HepG2 (cell line): ENCODE measurements around the gene SPATC1L. TPM values are rescaled to one million over a fixed set of nuclear protein-coding genes. Genes with fewer than 3 reads are reported as not detected.

Experiments used
- FLYWCH1 ChIP-seq: sonication (generic); formaldehyde crosslinking; IDR thresholded peaks from 2 replicates; pipeline ENCODE4 v1.8.1; 2023; ENCODE audit warnings: mild to moderate bottlenecking, missing genetic modification reagents
- HNRNPL ChIP-seq: fragments of 200-400 bp; formaldehyde crosslinking; IDR thresholded peaks from 2 replicates; pipeline ENCODE4 v1.6.1; 2017; ENCODE audit warnings: mild to moderate bottlenecking, low read depth, low read length
- MXD1 ChIP-seq: sonication (generic); formaldehyde crosslinking; IDR thresholded peaks from 2 replicates; pipeline ENCODE4 v1.4.0; 2020; ENCODE audit warnings: mild to moderate bottlenecking, missing genetic modification reagents
- NR2F6 ChIP-seq, 2 experiments: IDR thresholded peaks; 2 replicates each; pipeline ENCODE4 v1.6.1; 2016; ENCODE audit warnings: antibody characterized with exemption in 1 of 2, mild to moderate bottlenecking in 1 of 2
- PAF1 ChIP-seq: IDR thresholded peaks from 2 replicates; pipeline ENCODE4 v1.6.1; 2016; ENCODE audit warnings: missing genetic modification reagents, missing compliant biosample characterization
- RXRB ChIP-seq: IDR thresholded peaks from 2 replicates; pipeline ENCODE4 v1.6.1; 2016; ENCODE audit warnings: borderline replicate concordance, missing genetic modification reagents, missing compliant biosample characterization
- SMAD3 ChIP-seq: sonication (generic); formaldehyde crosslinking; IDR thresholded peaks from 2 replicates; pipeline ENCODE4 v1.4.0; 2020; ENCODE audit warnings: missing genetic modification reagents
- ZFP90 ChIP-seq: sonication (generic); formaldehyde crosslinking; IDR thresholded peaks from 2 replicates; pipeline ENCODE4 v1.8.0; 2022; ENCODE audit warnings: missing genetic modification reagents, mild to moderate bottlenecking, inconsistent platforms, borderline replicate concordance
- ZFX ChIP-seq: sonication (generic); formaldehyde crosslinking; IDR thresholded peaks from 2 replicates; pipeline ENCODE4 v1.4.0; 2020; ENCODE audit warnings: mild to moderate bottlenecking, low read depth, missing genetic modification reagents, moderate library complexity
- ZNF180 ChIP-seq: sonication (generic); formaldehyde crosslinking; IDR thresholded peaks from 2 replicates; pipeline ENCODE4 v1.4.0; 2020; ENCODE audit warnings: low read depth, missing genetic modification reagents, borderline replicate concordance
- ZNF33B ChIP-seq: sonication (generic); formaldehyde crosslinking; IDR thresholded peaks from 2 replicates; pipeline ENCODE4 v1.5.1; 2020; ENCODE audit warnings: mild to moderate bottlenecking, missing genetic modification reagents
- ZNF451 ChIP-seq: sonication (generic); formaldehyde crosslinking; IDR thresholded peaks from 2 replicates; pipeline ENCODE4 v1.5.0; 2020; ENCODE audit warnings: mild to moderate bottlenecking, missing genetic modification reagents
- ZNF605 ChIP-seq: sonication (generic); formaldehyde crosslinking; IDR thresholded peaks from 2 replicates; pipeline ENCODE4 v1.8.0; 2022; ENCODE audit warnings: mild to moderate bottlenecking, missing genetic modification reagents
- ZNF614 ChIP-seq: IDR thresholded peaks from 2 replicates; pipeline ENCODE4 v1.6.1; 2018; ENCODE audit warnings: missing biosample characterization, missing genetic modification reagents, inconsistent platforms, borderline replicate concordance
- ZNF703 ChIP-seq: sonication (generic); formaldehyde crosslinking; IDR thresholded peaks from 2 replicates; pipeline ENCODE4 v1.5.1; 2020; ENCODE audit warnings: missing genetic modification reagents, mild to moderate bottlenecking, moderate library complexity, borderline replicate concordance
- ZSCAN5A ChIP-seq: sonication (generic); formaldehyde crosslinking; IDR thresholded peaks from 2 replicates; pipeline ENCODE4 v1.8.0; 2022; ENCODE audit warnings: mild to moderate bottlenecking, missing genetic modification reagents, borderline replicate concordance
- polyA plus RNA-seq, 8 experiments: library from polyadenylated mRNA; depleted of rRNA in 3 of 8; stranded (reverse) in 7 of 8; unstranded in 1 of 8; fragments of >200 nt; fragmentation: Illumina TruSeq in 4 of 8; extraction: Trizol in 4 of 8; gene quantifications; 2 replicates each; pipeline versions ENCODE4 v1.2.1 to v1.2.3, GENCODE V29; 2011 to 2016; ENCODE audit warnings: low read depth in 4 of 8, missing spikeins in 1 of 8, mixed read lengths in 1 of 8; ENCODE audit not compliant: insufficient read depth in 1 of 8
- total RNA-seq, 5 experiments: library from RNA; depleted of rRNA; stranded (reverse); fragments of >200 nt; fragmentation: Illumina TruSeq; extraction: Trizol; gene quantifications; 2 replicates each; pipeline ENCODE4 v1.2.3, GENCODE V29; 2016; ENCODE audit warnings: low read depth in 1 of 5
- TF ChIP-seq, protein P1 (sequence below): sonication (generic); formaldehyde crosslinking; IDR thresholded peaks from 2 replicates; pipeline ENCODE4 v1.8.1; 2023; ENCODE audit warnings: missing genetic modification reagents, inconsistent platforms, borderline replicate concordance
- TF ChIP-seq, protein P2 (sequence below): sonication (generic); formaldehyde crosslinking; IDR thresholded peaks from 2 replicates; pipeline ENCODE4 v1.8.0; 2022; ENCODE audit warnings: mild to moderate bottlenecking, missing genetic modification reagents; ENCODE audit not compliant: insufficient replicate concordance
- TF ChIP-seq, protein P3 (sequence below): sonication (generic); formaldehyde crosslinking; IDR thresholded peaks from 2 replicates; pipeline ENCODE4 v1.8.1; 2023; ENCODE audit warnings: mild to moderate bottlenecking, inconsistent platforms, moderate library complexity, missing genetic modification reagents, borderline replicate concordance
- TF ChIP-seq, protein P4 (sequence below): IDR thresholded peaks from 2 replicates; pipeline ENCODE4 v1.6.1; 2018; ENCODE audit warnings: missing genetic modification reagents

The SPATC1L gene
- total and polyA plus RNA-seq, 2 of the 13 experiments (the other 11 are each of a cell fraction or from before 2014, with no cell fraction given): 1.4 to 3.3 TPM

DNA sequence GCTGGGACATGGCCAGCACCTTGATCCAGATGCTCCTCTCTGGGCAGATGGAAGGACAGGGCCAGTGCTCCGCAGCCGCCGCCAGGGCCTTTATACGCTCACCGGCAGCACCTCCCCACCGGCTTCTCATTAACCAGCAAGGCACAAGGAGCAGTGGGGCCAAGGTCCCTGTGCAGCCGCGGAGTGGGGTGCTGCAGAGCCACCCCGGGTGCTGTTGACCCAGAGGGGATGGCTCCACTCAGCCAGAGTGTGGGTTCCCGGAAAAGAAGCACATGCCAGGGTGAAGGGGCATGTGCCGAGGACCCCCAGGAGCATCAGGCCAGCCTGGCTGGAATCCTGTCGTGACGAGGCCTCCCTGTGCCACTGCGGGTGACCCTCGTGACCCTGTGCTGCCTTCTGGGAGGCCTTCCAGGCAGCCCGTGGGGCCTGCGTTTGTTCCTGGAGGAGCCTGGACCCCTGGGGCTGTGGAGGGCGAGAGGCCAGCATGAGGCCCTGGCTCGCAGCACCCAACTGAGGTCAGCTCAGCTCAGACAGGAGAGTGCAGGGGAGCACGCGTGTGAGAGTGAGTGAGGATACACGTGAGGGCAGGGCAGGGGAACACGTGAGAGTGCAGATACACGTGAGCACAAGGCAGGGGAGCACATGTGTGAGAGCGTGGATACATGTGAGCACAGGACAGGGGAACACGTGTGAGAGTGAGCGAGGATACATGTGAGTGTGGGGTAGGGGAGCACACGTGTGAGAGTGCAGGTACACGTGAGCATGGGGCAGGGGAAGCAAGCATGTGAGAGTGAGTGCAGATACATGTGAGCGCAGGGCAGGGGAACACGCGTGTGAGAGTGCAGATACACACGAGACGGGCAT lies 28.5 kb downstream of the SPATC1L start, which contains the start of gene FTCD (continued):
- TF ChIP-seq, protein P1, sequence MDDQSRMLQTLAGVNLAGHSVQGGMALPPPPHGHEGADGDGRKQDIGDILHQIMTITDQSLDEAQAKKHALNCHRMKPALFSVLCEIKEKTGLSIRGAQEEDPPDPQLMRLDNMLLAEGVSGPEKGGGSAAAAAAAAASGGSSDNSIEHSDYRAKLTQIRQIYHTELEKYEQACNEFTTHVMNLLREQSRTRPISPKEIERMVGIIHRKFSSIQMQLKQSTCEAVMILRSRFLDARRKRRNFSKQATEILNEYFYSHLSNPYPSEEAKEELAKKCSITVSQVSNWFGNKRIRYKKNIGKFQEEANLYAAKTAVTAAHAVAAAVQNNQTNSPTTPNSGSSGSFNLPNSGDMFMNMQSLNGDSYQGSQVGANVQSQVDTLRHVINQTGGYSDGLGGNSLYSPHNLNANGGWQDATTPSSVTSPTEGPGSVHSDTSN (CRISPR knock-in tag): no peak
- TF ChIP-seq ZFX (CRISPR knock-in tag) (peak; percentile 91), HNRNPL (0 out of 2 replicates have a peak, but pooled peaks have one; percentile 51), ZNF614 (CRISPR knock-in tag) (peak; percentile 40; the same call in 1 of the 2 replicates), NR2F6 (IDR thresholded peaks at IDR 0.05) (peak; percentile 94), NR2F6 (CRISPR knock-in tag; IDR thresholded peaks at IDR 0.05) (peak; percentile 81), PAF1 (no peak), ZNF180 (CRISPR knock-in tag) (peak; percentile 45; the same call in 1 of the 2 replicates), ZNF33B (CRISPR knock-in tag) (peak; percentile 80; the same call in 1 of the 2 replicates), ZNF451 (CRISPR knock-in tag) (peak; percentile 63; the same call in 1 of the 2 replicates), RXRB (peak; percentile 78), ZSCAN5A (CRISPR knock-in tag) (peak; percentile 93; the same call in 1 of the 2 replicates), SMAD3 (no peak), ZNF605 (CRISPR knock-in tag) (peak; percentile 87), ZNF703 (CRISPR knock-in tag) (0 out of 2 replicates have a peak, but pooled peaks have one; percentile 26), FLYWCH1 (CRISPR knock-in tag) (0 out of 2 replicates have a peak, but pooled peaks have one; percentile 52), MXD1 (CRISPR knock-in tag) (peak; percentile 80), ZFP90 (CRISPR knock-in tag) (peak; percentile 75)
- TF ChIP-seq, protein P2, sequence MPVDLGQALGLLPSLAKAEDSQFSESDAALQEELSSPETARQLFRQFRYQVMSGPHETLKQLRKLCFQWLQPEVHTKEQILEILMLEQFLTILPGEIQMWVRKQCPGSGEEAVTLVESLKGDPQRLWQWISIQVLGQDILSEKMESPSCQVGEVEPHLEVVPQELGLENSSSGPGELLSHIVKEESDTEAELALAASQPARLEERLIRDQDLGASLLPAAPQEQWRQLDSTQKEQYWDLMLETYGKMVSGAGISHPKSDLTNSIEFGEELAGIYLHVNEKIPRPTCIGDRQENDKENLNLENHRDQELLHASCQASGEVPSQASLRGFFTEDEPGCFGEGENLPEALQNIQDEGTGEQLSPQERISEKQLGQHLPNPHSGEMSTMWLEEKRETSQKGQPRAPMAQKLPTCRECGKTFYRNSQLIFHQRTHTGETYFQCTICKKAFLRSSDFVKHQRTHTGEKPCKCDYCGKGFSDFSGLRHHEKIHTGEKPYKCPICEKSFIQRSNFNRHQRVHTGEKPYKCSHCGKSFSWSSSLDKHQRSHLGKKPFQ: peak; percentile 87
- TF ChIP-seq, protein P3, sequence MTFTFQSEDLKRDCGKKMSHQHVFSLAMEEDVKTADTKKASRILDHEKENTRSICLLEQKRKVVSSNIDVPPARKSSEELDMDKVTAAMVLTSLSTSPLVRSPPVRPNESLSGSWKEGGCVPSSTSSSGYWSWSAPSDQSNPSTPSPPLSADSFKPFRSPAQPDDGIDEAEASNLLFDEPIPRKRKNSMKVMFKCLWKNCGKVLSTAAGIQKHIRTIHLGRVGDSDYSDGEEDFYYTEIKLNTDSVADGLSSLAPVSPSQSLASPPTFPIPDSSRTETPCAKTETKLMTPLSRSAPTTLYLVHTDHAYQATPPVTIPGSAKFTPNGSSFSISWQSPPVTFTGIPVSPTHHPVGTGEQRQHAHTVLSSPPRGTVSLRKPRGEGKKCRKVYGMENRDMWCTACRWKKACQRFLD (CRISPR knock-in tag): peak; percentile 71
- TF ChIP-seq, protein P4, sequence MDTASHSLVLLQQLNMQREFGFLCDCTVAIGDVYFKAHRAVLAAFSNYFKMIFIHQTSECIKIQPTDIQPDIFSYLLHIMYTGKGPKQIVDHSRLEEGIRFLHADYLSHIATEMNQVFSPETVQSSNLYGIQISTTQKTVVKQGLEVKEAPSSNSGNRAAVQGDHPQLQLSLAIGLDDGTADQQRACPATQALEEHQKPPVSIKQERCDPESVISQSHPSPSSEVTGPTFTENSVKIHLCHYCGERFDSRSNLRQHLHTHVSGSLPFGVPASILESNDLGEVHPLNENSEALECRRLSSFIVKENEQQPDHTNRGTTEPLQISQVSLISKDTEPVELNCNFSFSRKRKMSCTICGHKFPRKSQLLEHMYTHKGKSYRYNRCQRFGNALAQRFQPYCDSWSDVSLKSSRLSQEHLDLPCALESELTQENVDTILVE (CRISPR knock-in tag): 0 out of 2 replicates have a peak, but pooled peaks have one; percentile 43
